SIG-M5 treated with dmso at 0.1 percent for 504 hours (cell line): Measurements from ENCODE around the gene PLCD1.
"Not testable (repeated sequence)": the region's sequence is repeated elsewhere in the genome, so short reads cannot be mapped to it uniquely, and the experiment has no call there.

Source experiments
- DNase-seq: peaks from one replicate; lab custom pipeline; 2025; ENCODE audit not compliant: unreplicated experiment; lab: John Stamatoyannopoulos, UW

The PLCD1 gene

GRCh38 chr3:37987751-37988179, 41.7 kb downstream of the PLCD1 start:
- DNase-seq = peak; percentile 46

- DNase-seq = no peak
Measured at GRCh38 chr3:37987315-37987697, 42.1 kb downstream of the PLCD1 start.

- peak; percentile 22 for DNase-seq
Measured at GRCh38 chr3:37986479-37987314, 42.7 kb downstream of the PLCD1 start.

GRCh38 chr3:37985637-37986320, 43.7 kb downstream of the PLCD1 start:
- no peak for DNase-seq

GRCh38 chr3:37984596-37984995, 44.8 kb downstream of the PLCD1 start:
- no peak for DNase-seq

GRCh38 chr3:37984051-37984450, 45.4 kb downstream of the PLCD1 start:
- no peak for DNase-seq

- no peak for DNase-seq
Measured at GRCh38 chr3:37982331-37982730, 47.1 kb downstream of the PLCD1 start.

- DNase-seq = no peak
Measured at GRCh38 chr3:37981348-37981664, 48.1 kb downstream of the PLCD1 start.

- DNase-seq = no peak
Measured at GRCh38 chr3:37980462-37981347, 48.7 kb downstream of the PLCD1 start.

- DNase-seq = peak; percentile 95
Measured at GRCh38 chr3:37979541-37980461, 49.6 kb downstream of the PLCD1 start.

GRCh38 chr3:37974121-37975083, 55.0 kb downstream of the PLCD1 start:
- DNase-seq = peak; percentile 71

GRCh38 chr3:37973246-37974054, 56.0 kb downstream of the PLCD1 start:
- DNase-seq = no peak

- DNase-seq = not testable (repeated sequence)
Measured at GRCh38 chr3:37972056-37972455, 57.4 kb downstream of the PLCD1 start.

- no peak for DNase-seq
Measured at GRCh38 chr3:37971467-37971866, 58.0 kb downstream of the PLCD1 start.

- no peak for DNase-seq
Measured at GRCh38 chr3:37970802-37971201, 58.6 kb downstream of the PLCD1 start.

- no peak for DNase-seq
Measured at GRCh38 chr3:37969596-37970100, 59.8 kb downstream of the PLCD1 start.

- DNase-seq = no peak
Measured at GRCh38 chr3:37968813-37969595, 60.4 kb downstream of the PLCD1 start.

GRCh38 chr3:37968199-37968598, 61.2 kb downstream of the PLCD1 start:
- no peak for DNase-seq
